Esophagus squamous epithelium (tissue), 5 donors: ENCODE measurements around the gene NR3C2. TPM values are rescaled to one million over a fixed set of nuclear protein-coding genes. Genes with fewer than 3 reads are reported as not detected.

ENCODE experiments used
- DNase-seq: peaks from one replicate; lab custom pipeline; 2025; lab: John Stamatoyannopoulos, UW
- H3K27ac ChIP-seq, 4 donors: fragments of 200-600 bp; sonication (generic); one replicate each; pipeline ENCODE4 v1.5.1; 2016 to 2019; ENCODE audit warnings: mild to moderate bottlenecking in 1 of 4
- H3K27me3 ChIP-seq, 4 donors: fragments of 200-600 bp; sonication (generic); 1 replicate in 3 of 4; 2 replicates in 1 of 4; pipeline versions ENCODE4 v1.5.1 to v1.6.0; 2017 to 2021; ENCODE audit warnings: antibody characterized with exemption in 1 of 4
- H3K36me3 ChIP-seq, 3 donors: fragments of 200-600 bp; sonication (generic); one replicate each; pipeline ENCODE4 v1.5.1; 2016 to 2019
- H3K4me1 ChIP-seq, 3 donors: fragments of 200-600 bp; sonication (generic); one replicate each; pipeline ENCODE4 v1.5.1; 2017 to 2019
- H3K4me3 ChIP-seq, 4 donors: fragments of 200-600 bp; sonication (generic); 1 replicate in 3 of 4; 2 replicates in 1 of 4; pipeline ENCODE4 v1.5.1; 2016 to 2019; ENCODE audit warnings: mild to moderate bottlenecking in 2 of 4, moderate library complexity in 1 of 4
- H3K9me3 ChIP-seq, 3 donors: fragments of 200-600 bp; sonication (generic); one replicate each; pipeline ENCODE4 v1.5.1; 2016 to 2019
- CTCF ChIP-seq, 6 experiments: fragments of 450-650 bp in 4 of 6; fragments of 200-600 bp in 2 of 6; sonication (generic) in 2 of 6; IDR thresholded peaks; one replicate each; pipeline ENCODE4 v1.5.1; 2016 to 2019; ENCODE audit warnings: antibody characterized with exemption in 6 of 6, mild to moderate bottlenecking in 4 of 6, moderate library complexity in 4 of 6
- POLR2A ChIP-seq, 4 donors: fragments of 450-650 bp; IDR thresholded peaks; one replicate each; pipeline ENCODE4 v1.6.1; 2017; ENCODE audit warnings: antibody characterized with exemption in 4 of 4, mild to moderate bottlenecking in 4 of 4, moderate library complexity in 3 of 4
- WGBS, 2 donors: methylation state at CpG; one replicate each; pipeline ENCODE4 v1.1.5; 2018; 5-methylcytosine and 5-hydroxymethylcytosine counted together
- intact Hi-C: fragments of 100-400 bp; cut with DNase I; formaldehyde crosslinking; loops from one replicate; pipeline ENCODE4 v1.15.0; 2022
- total RNA-seq, 4 donors: library from RNA; depleted of rRNA; stranded (reverse); fragments of >200 nt; gene quantifications; one replicate each; pipeline ENCODE4 v1.1.0, GENCODE V29; 2016
- donor health status: DM: yes; HTN: yes; CAD: no.

The NR3C2 gene
- total RNA-seq, 4 donors from 2014 or later = 1.2 to 5.3 (median 2.3) TPM

GRCh38 chr4:148065075-148065474 is 377.1 kb downstream of the NR3C2 start:
- Histone ChIP-seq H3K4me1 (peaks cover 0 to 29% (median 3%) of the 10 kb centered on the region in 3 donors), H3K9me3 (no peaks in the 10 kb centered on the region), H3K4me3 (no peak overlapping the region), H3K27ac (no peak overlapping the region), H3K36me3 (peaks cover 0 to 61% (median 0%) of the 10 kb centered on the region in 3 donors), H3K27me3 (no peaks in the 10 kb centered on the region)
- TF ChIP-seq POLR2A (IDR thresholded peaks at IDR 0.05) (no peak), CTCF (IDR thresholded peaks at IDR 0.05) (no peak)
- DNase-seq = no peak
- intact Hi-C loops = no loop called here
- WGBS, 2 donors = 72 to 81% methylated on average over 5 of the region's 5 CpGs

- TF ChIP-seq POLR2A (IDR thresholded peaks at IDR 0.05) (no peak), CTCF (IDR thresholded peaks at IDR 0.05) (no peak)
- 91 to 97% methylated on average over 5 to 9 of the region's 9 CpGs for WGBS, 2 donors
- intact Hi-C loops = no loop called here
- Histone ChIP-seq H3K4me1 (peaks cover 0 to 29% (median 3%) of the 10 kb centered on the region in 3 donors), H3K27ac (no peak overlapping the region), H3K4me3 (no peak overlapping the region), H3K27me3 (no peaks in the 10 kb centered on the region), H3K9me3 (no peaks in the 10 kb centered on the region), H3K36me3 (peaks cover 0 to 61% (median 0%) of the 10 kb centered on the region in 3 donors)
- no peak for DNase-seq
Observed at GRCh38 chr4:148064451-148064850, 377.8 kb downstream of the NR3C2 start.

- WGBS, 2 donors = 88% methylated on average over 10 of the region's 10 CpGs
- Histone ChIP-seq H3K27me3 (no peaks in the 10 kb centered on the region), H3K4me1 (peaks cover 0 to 34% (median 2%) of the 10 kb centered on the region in 3 donors), H3K9me3 (no peaks in the 10 kb centered on the region), H3K4me3 (no peak overlapping the region), H3K36me3 (peaks cover 0 to 48% (median 0%) of the 10 kb centered on the region in 3 donors), H3K27ac (no peak overlapping the region)
- intact Hi-C loops = no loop called here
- DNase-seq = no peak
- TF ChIP-seq POLR2A (IDR thresholded peaks at IDR 0.05) = no peak
- TF ChIP-seq CTCF (IDR thresholded peaks at IDR 0.05) = no peak
Observed at GRCh38 chr4:148062301-148062950, 379.8 kb downstream of the NR3C2 start.

- DNase-seq = no peak
- TF ChIP-seq CTCF (IDR thresholded peaks at IDR 0.05) (no peak), POLR2A (IDR thresholded peaks at IDR 0.05) (no peak)
Observed at GRCh38 chr4:148061795-148062194, 380.4 kb downstream of the NR3C2 start.

GRCh38 chr4:148061141-148061481 is 381.1 kb downstream of the NR3C2 start:
- Histone ChIP-seq H3K4me3 (no peak overlapping the region), H3K4me1 (peaks cover 0 to 47% (median 0%) of the 10 kb centered on the region in 3 donors), H3K9me3 (no peaks in the 10 kb centered on the region), H3K27ac (peak overlapping the region in 1 of 4 donors; percentile 41), H3K36me3 (peaks cover 0 to 38% (median 0%) of the 10 kb centered on the region in 3 donors), H3K27me3 (no peaks in the 10 kb centered on the region)
- DNase-seq = no peak
- 32 to 52% methylated on average over 4 of the region's 4 CpGs for WGBS, 2 donors
- TF ChIP-seq POLR2A (IDR thresholded peaks at IDR 0.05) = no peak
- TF ChIP-seq CTCF (IDR thresholded peaks at IDR 0.05) = no peak
- intact Hi-C loops = no loop called here

More at GRCh38 chr4:148061795-148062194, 380.4 kb downstream of the NR3C2 start:
- no peak overlapping the region for H3K27ac ChIP-seq
- H3K9me3 ChIP-seq = no peaks in the 10 kb centered on the region
- 71% methylated on average over 8 of the region's 8 CpGs for WGBS, 2 donors
- no peaks in the 10 kb centered on the region for H3K27me3 ChIP-seq
- H3K4me1 ChIP-seq = peaks cover 0 to 40% (median 0%) of the 10 kb centered on the region in 3 donors
- intact Hi-C loops = no loop called here
- H3K36me3 ChIP-seq = peaks cover 0 to 45% (median 0%) of the 10 kb centered on the region in 3 donors
- no peak overlapping the region for H3K4me3 ChIP-seq
